ENCODE results near the gene IRX3.

GRCh38 chr16:54242199-54242598, 44.4 kb downstream of the IRX3 start:
- no peak for TF ChIP-seq CTCF (IDR thresholded peaks at IDR 0.05; ENCODE audit: low read depth, low read length)
- no peak for TF ChIP-seq MYC (IDR thresholded peaks at IDR 0.05; ENCODE audit: low read depth, low read length)
- TF ChIP-seq POLR2A (IDR thresholded peaks at IDR 0.05; ENCODE audit: extremely low read depth, insufficient read length): no peak
- TF ChIP-seq MAX (IDR thresholded peaks at IDR 0.05; ENCODE audit: low read depth, low read length): peak; percentile 87
